CD4-positive, alpha-beta T cell treated with Interleukin-2 at 100 ng/mL for 4 hours (primary cell): ENCODE data around the gene DSG4.
"Not testable (repeated sequence)": the region's sequence is repeated elsewhere in the genome, so short reads cannot be mapped to it uniquely, and the experiment has no call there.

Source experiments
- DNase-seq: peaks from one replicate; pipeline ENCODE4 v3.0.0-alpha.2; 2020; ENCODE audit warnings: low spot score

DSG4 gene

GRCh38 chr18:31376477-31376876 is at the start of gene DSG4:
DSG4 (plus strand) TSS chr18:31376777; CDS start chr18:31376912, 135 bp downstream.
- no peak for DNase-seq

- no peak for DNase-seq
These were observed 46.7 kb upstream of the DSG4 start for GRCh38 chr18:31329787-31330438.

- no peak for DNase-seq
These were observed 33.1 kb upstream of the DSG4 start for GRCh38 chr18:31343454-31343853.

GRCh38 chr18:31353336-31353735 is 23.2 kb upstream of the DSG4 start:
- not testable (repeated sequence) for DNase-seq

GRCh38 chr18:31354990-31355389 is 21.6 kb upstream of the DSG4 start:
- no peak for DNase-seq

GRCh38 chr18:31356025-31356424 is 20.6 kb upstream of the DSG4 start:
- no peak for DNase-seq

- no peak for DNase-seq
These were observed 12.4 kb upstream of the DSG4 start for GRCh38 chr18:31364190-31364589.

GRCh38 chr18:31369478-31369877 is 7.1 kb upstream of the DSG4 start:
- no peak for DNase-seq

GRCh38 chr18:31371989-31372388 is 4.6 kb upstream of the DSG4 start:
- no peak for DNase-seq

- no peak for DNase-seq
These were observed 2.9 kb upstream of the DSG4 start for GRCh38 chr18:31373641-31374040.

- no peak for DNase-seq
These were observed 4.3 kb downstream of the DSG4 start for GRCh38 chr18:31380912-31381311.

GRCh38 chr18:31382107-31382506 is 5.5 kb downstream of the DSG4 start:
- DNase-seq = no peak

- DNase-seq = no peak
These were observed 10.2 kb downstream of the DSG4 start for GRCh38 chr18:31386741-31387140.

GRCh38 chr18:31393286-31393685 is 16.7 kb downstream of the DSG4 start:
- no peak for DNase-seq

- no peak for DNase-seq
These were observed 20.4 kb downstream of the DSG4 start for GRCh38 chr18:31396796-31397612.

- no peak for DNase-seq
These were observed 21.6 kb downstream of the DSG4 start for GRCh38 chr18:31398191-31398590.

- DNase-seq = no peak
These were observed 22.9 kb downstream of the DSG4 start for GRCh38 chr18:31399306-31400032.

- DNase-seq = no peak
These were observed 24.8 kb downstream of the DSG4 start for GRCh38 chr18:31401156-31402025.

- no peak for DNase-seq
These were observed 25.4 kb downstream of the DSG4 start for GRCh38 chr18:31402026-31402373.

GRCh38 chr18:31403409-31403808 is 26.8 kb downstream of the DSG4 start:
- DNase-seq = no peak

- DNase-seq = no peak
These were observed 31.1 kb downstream of the DSG4 start for GRCh38 chr18:31407649-31408048.

GRCh38 chr18:31409276-31409675 is 32.7 kb downstream of the DSG4 start:
- DNase-seq = no peak
